HepG2 (cell line): ENCODE measurements around the gene TAS1R3. TPM values are rescaled to one million over a fixed set of nuclear protein-coding genes. Genes with fewer than 3 reads are reported as not detected.

Experiments used
- ATAC-seq: fragments of 200-7000 bp; cut with Tn5 transposase; 3 replicates; pipeline ENCODE4 v1.9.1; 2020; ENCODE audit warnings: mild to moderate bottlenecking, moderate library complexity
- BruUV-seq: library from RNA; stranded (reverse); fragments of 400-500 nt; replicated peaks from 2 replicates; lab custom pipeline; 2021; lab: Mats Ljungman, UMichigan
- CTCF ChIA-PET: fragments of 300-600 bp; formaldehyde crosslinking; extraction: SDS; loops from one replicate; lab custom pipeline; 2021; ENCODE audit warnings: low total read pairs, inconsistent platforms, low intra/inter-chr PET ratio; lab: Yijun Ruan, JAX
- POLR2A ChIA-PET: fragments of 350-600 bp; sonication (Branson Sonifier 250); formaldehyde crosslinking; loops from one replicate; lab custom pipeline; 2020; ENCODE audit warnings: antibody characterized with exemption, inconsistent platforms; lab: Yijun Ruan, JAX
- DNase-seq: peaks from one replicate; pipeline ENCODE4 v3.0.0-alpha.2; 2015; ENCODE audit warnings: low spot score
- FAIRE-seq: peaks from 3 replicates; lab custom pipeline; 2011; peaks lifted over from hg19 to GRCh38; lab: Jason Lieb, UNC
- H2AFZ ChIP-seq: one replicate; pipeline ENCODE4 v1.6.1; 2011; ENCODE audit warnings: low read length, inconsistent platforms
- H3K27ac ChIP-seq: fragments of 300-600 bp; 3 replicates; pipeline ENCODE4 v1.8.0; 2011; ENCODE audit warnings: mixed run types, mild to moderate bottlenecking, mixed read lengths, low read length, inconsistent platforms; ENCODE audit not compliant: insufficient read depth; ENCODE audit errors: extremely low read length
- H3K27me3 ChIP-seq, 2 experiments: fragments of 200-600 bp in 1 of 2; 2 replicates in 1 of 2; 3 replicates in 1 of 2; pipeline versions ENCODE4 v1.6.0 to v1.8.0; 2011; ENCODE audit warnings: low read length in 2 of 2, mild to moderate bottlenecking in 2 of 2, moderate library complexity in 2 of 2, inconsistent platforms in 1 of 2; ENCODE audit not compliant: insufficient read depth in 2 of 2, control insufficient read depth in 1 of 2
- H3K36me3 ChIP-seq, 2 experiments: fragments of 200-600 bp in 1 of 2; replicated peaks in 1 of 2; 2 replicates in 1 of 2; 3 replicates in 1 of 2; pipeline versions ENCODE4 v1.5.1 to v1.8.0; 2011; ENCODE audit warnings: low read length in 2 of 2, inconsistent platforms in 1 of 2; ENCODE audit not compliant: insufficient read depth in 2 of 2, control insufficient read depth in 1 of 2
- H3K4me1 ChIP-seq: 2 replicates; pipeline ENCODE4 v1.5.1; 2012; ENCODE audit warnings: low read length, inconsistent platforms; ENCODE audit not compliant: insufficient read depth
- H3K4me2 ChIP-seq: 2 replicates; pipeline ENCODE4 v1.6.0; 2011; ENCODE audit warnings: low read depth, low read length, inconsistent platforms
- H3K4me3 ChIP-seq, 3 experiments: fragments of 200-600 bp in 1 of 3; sonication (generic), shearing (Covaris generic) in 1 of 3; replicated peaks in 1 of 3; 2 replicates each; pipeline ENCODE4 v1.5.1; 2011 to 2016; ENCODE audit warnings: low read length in 3 of 3, inconsistent platforms in 2 of 3, low read depth in 2 of 3, mild to moderate bottlenecking in 2 of 3, control low read depth in 1 of 3, mixed read lengths in 1 of 3; ENCODE audit not compliant: insufficient read depth in 1 of 3
- H3K79me2 ChIP-seq: one replicate; pipeline ENCODE4 v1.6.1; 2011; ENCODE audit warnings: low read length, inconsistent platforms; ENCODE audit not compliant: insufficient read depth
- H3K9ac ChIP-seq: 2 replicates; pipeline ENCODE4 v1.6.0; 2011; ENCODE audit warnings: mild to moderate bottlenecking, low read depth, low read length, inconsistent platforms; ENCODE audit not compliant: insufficient read depth
- H3K9me3 ChIP-seq: 2 replicates; pipeline ENCODE4 v1.5.1; 2012; ENCODE audit warnings: mild to moderate bottlenecking, low read length
- H4K20me1 ChIP-seq: 2 replicates; pipeline ENCODE4 v1.6.0; 2011; ENCODE audit warnings: inconsistent platforms, mild to moderate bottlenecking, low read length, moderate library complexity; ENCODE audit not compliant: insufficient read depth
- AGO2 ChIP-seq: fragments of 200-400 bp; formaldehyde crosslinking; optimal IDR thresholded peaks from 2 replicates; pipeline ENCODE3; 2017; ENCODE audit warnings: mild to moderate bottlenecking, low read depth, low read length, moderate library complexity
- GZF1 ChIP-seq: sonication (generic); formaldehyde crosslinking; IDR thresholded peaks from 2 replicates; pipeline ENCODE4 v1.5.1; 2020; ENCODE audit warnings: mild to moderate bottlenecking, missing genetic modification reagents
- HCFC1 ChIP-seq: fragments of 150-350 bp; IDR thresholded peaks from 2 replicates; pipeline ENCODE4 v1.6.1; 2014; ENCODE audit warnings: low read depth, low read length
- MTA3 ChIP-seq: sonication (generic); formaldehyde crosslinking; IDR thresholded peaks from 2 replicates; pipeline ENCODE4 v1.4.0; 2020; ENCODE audit warnings: missing genetic modification reagents
- NFKB2 ChIP-seq: sonication (generic); formaldehyde crosslinking; IDR thresholded peaks from 2 replicates; pipeline ENCODE4 v1.4.0; 2020; ENCODE audit warnings: missing genetic modification reagents, borderline replicate concordance
- NR1H2 ChIP-seq: sonication (generic); formaldehyde crosslinking; IDR thresholded peaks from 2 replicates; pipeline ENCODE4 v1.8.1; 2022; ENCODE audit warnings: low read depth, missing genetic modification reagents, borderline replicate concordance
- PAF1 ChIP-seq: IDR thresholded peaks from 2 replicates; pipeline ENCODE4 v1.6.1; 2016; ENCODE audit warnings: missing genetic modification reagents, missing compliant biosample characterization
- RBFOX2 ChIP-seq: fragments of 200-400 bp; formaldehyde crosslinking; IDR thresholded peaks from 2 replicates; pipeline ENCODE4 v1.6.1; 2017; ENCODE audit warnings: low read depth, mild to moderate bottlenecking, low read length
- SAFB2 ChIP-seq: sonication (generic); formaldehyde crosslinking; IDR thresholded peaks from 2 replicates; pipeline ENCODE4 v1.5.1; 2020; ENCODE audit warnings: missing genetic modification reagents, low read depth, mild to moderate bottlenecking, borderline replicate concordance
- TCF7 ChIP-seq: sonication (generic); IDR thresholded peaks from 2 replicates; pipeline ENCODE4 v1.6.1; 2016; ENCODE audit warnings: antibody characterized with exemption, low read depth
- ZNF17 ChIP-seq: sonication (generic); formaldehyde crosslinking; IDR thresholded peaks from 2 replicates; pipeline ENCODE4 v1.5.0; 2020; ENCODE audit warnings: mild to moderate bottlenecking, missing genetic modification reagents
- ZNF333 ChIP-seq: sonication (generic); formaldehyde crosslinking; IDR thresholded peaks from 2 replicates; pipeline ENCODE4 v1.4.0; 2020; ENCODE audit warnings: mild to moderate bottlenecking, missing genetic modification reagents, borderline replicate concordance
- ZNF790 ChIP-seq: sonication (generic); formaldehyde crosslinking; IDR thresholded peaks from 2 replicates; pipeline ENCODE4 v1.8.0; 2022; ENCODE audit warnings: missing genetic modification reagents, mild to moderate bottlenecking, borderline replicate concordance
- WGBS: methylation state at CpG from one replicate; pipeline ENCODE4 v1.1.6; 2017; ENCODE audit warnings: low lambda C conversion rate; 5-methylcytosine and 5-hydroxymethylcytosine counted together
- in situ Hi-C: cut with HindIII; loops from 2 replicates; pipeline ENCODE4 v1.10.0; 2017; ENCODE audit warnings: low pct_unique_long_range_greater_than_20kb; ENCODE audit not compliant: extremely low pct_ligation_motif_present
- intact Hi-C: fragments of 100-400 bp; cut with micrococcal nuclease; formaldehyde crosslinking; loops from one replicate; pipeline ENCODE4 v1.10.0; 2022; ENCODE audit not compliant: unreplicated experiment
- polyA plus RNA-seq, 8 experiments: library from polyadenylated mRNA; depleted of rRNA in 3 of 8; stranded (reverse) in 7 of 8; unstranded in 1 of 8; fragments of >200 nt; fragmentation: Illumina TruSeq in 4 of 8; extraction: Trizol in 4 of 8; gene quantifications; 2 replicates each; pipeline versions ENCODE4 v1.2.1 to v1.2.3, GENCODE V29; 2011 to 2016; ENCODE audit warnings: low read depth in 4 of 8, missing spikeins in 1 of 8, mixed read lengths in 1 of 8; ENCODE audit not compliant: insufficient read depth in 1 of 8
- total RNA-seq, 5 experiments: library from RNA; depleted of rRNA; stranded (reverse); fragments of >200 nt; fragmentation: Illumina TruSeq; extraction: Trizol; gene quantifications; 2 replicates each; pipeline ENCODE4 v1.2.3, GENCODE V29; 2016; ENCODE audit warnings: low read depth in 1 of 5
- TF ChIP-seq, protein P1 (sequence below): sonication (generic); formaldehyde crosslinking; IDR thresholded peaks from 2 replicates; pipeline ENCODE4 v1.4.0; 2020; ENCODE audit warnings: missing genetic modification reagents, borderline replicate concordance
- TF ChIP-seq, protein P2 (sequence below): sonication (generic); formaldehyde crosslinking; IDR thresholded peaks from 2 replicates; pipeline ENCODE4 v1.8.1; 2023; ENCODE audit warnings: mild to moderate bottlenecking, missing genetic modification reagents
- TF ChIP-seq, protein P3 (sequence below): sonication (generic); formaldehyde crosslinking; IDR thresholded peaks from 2 replicates; pipeline ENCODE4 v1.5.0; 2020; ENCODE audit warnings: missing genetic modification reagents, mild to moderate bottlenecking, borderline replicate concordance
- TF ChIP-seq, protein P4 (sequence below): sonication (generic); formaldehyde crosslinking; IDR thresholded peaks from 2 replicates; pipeline ENCODE4 v1.4.0; 2020; ENCODE audit warnings: mild to moderate bottlenecking, missing genetic modification reagents

Gene TAS1R3
- total and polyA plus RNA-seq, 2 of the 13 experiments (the other 11 are each of a cell fraction or from before 2014, with no cell fraction given) = 0.13 to 0.15 TPM

DNA sequence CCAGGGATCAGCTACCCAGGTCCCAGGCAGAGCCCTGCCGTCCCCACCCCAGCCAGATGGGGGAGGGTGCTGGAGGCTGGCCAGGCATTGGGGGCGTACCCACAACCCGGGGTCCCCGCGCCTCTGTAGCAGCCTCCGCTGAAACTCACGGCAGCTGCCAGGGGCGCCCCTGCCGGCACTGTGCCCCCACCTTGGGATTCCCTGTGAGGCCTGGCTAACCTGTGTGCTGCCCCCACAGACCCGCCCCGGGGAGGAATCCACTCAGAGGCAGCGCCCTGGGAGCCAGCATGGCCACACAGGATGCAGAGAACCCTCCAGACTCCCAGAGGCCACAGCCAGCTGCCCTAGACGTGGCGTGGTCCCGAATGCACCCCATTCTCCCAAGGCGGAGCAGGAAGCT lies 14.3 kb downstream of the TAS1R3 start (continued):
- TF ChIP-seq ZNF17 (CRISPR knock-in tag) = no peak
- TF ChIP-seq RBFOX2 = 0 out of 2 replicates have a peak, but pooled peaks have one; percentile 6
- TF ChIP-seq ZNF333 (CRISPR knock-in tag) = no peak

DNA sequence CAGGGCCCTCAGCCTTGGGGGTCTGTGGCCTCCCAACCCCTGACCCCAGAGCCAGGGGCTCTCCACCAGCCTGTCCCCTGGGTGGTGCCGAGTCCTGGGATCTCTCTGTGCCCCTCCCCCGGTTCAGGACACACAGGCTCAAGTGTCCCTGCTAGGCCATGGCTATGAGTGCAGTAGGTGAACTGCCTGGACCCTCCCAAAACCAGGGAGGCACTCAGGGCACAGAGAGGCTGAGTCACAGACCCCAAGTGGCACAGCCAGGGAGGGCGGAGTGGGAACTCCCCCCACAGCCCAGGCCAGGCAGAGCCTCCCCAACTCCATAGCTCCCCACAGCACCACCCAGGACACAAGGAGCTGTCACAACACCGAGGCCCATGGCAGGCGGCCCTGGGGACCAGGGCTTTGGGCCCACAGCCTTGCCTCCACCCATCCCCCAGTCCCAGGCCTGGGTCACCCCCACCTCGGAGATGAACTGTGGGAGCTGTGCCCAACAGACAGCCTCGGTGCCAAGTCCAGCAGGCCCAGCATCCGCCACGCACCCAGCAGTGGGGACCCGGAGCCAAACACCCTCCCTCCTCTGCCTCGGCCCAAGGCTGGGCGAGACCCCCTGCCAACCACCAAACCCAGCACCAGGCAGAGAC lies 14.9 kb downstream of the TAS1R3 start:
- no peak overlapping the region for H2AFZ ChIP-seq
- FAIRE-seq = no peak
- peak overlapping the region; percentile 22; the same call in 1 of the 2 replicates for H3K9ac ChIP-seq
- H3K4me1 ChIP-seq = peaks cover 42% of the 10 kb centered on the region
- 82% methylated on average over 7 of the region's 12 CpGs for WGBS
- H3K4me3 ChIP-seq = peak overlapping the region in 1 of 3 experiments; percentile 89; a peak in 1 of 6 replicates
- H3K4me2 ChIP-seq = peak overlapping the region; percentile 91
- ChIA-PET POLR2A (interaction anchor here (0.9 to 1.4 kb wide), 3 partner anchors 11 to 30 kb away, joined by 4 to 5 read pairs (median 5); partner anchors contain the start of gene AURKAIP1), CTCF (interaction anchor here (2.5 kb wide), 1 partner anchor 26 kb away, joined by 11 read pairs; no protein-coding TSS in a partner anchor)
- peaks cover 48% of the 10 kb centered on the region for H3K79me2 ChIP-seq
- peaks cover 3 to 9% of the 10 kb centered on the region in 2 experiments for H3K36me3 ChIP-seq
- DNase-seq = no peak
- no peaks in the 10 kb centered on the region for H3K27me3 ChIP-seq
- BruUV-seq = no TSS peak
- peaks cover 29% of the 10 kb centered on the region; the same call in 1 of the 2 replicates for H4K20me1 ChIP-seq
- intact Hi-C loops = loop anchor here (2.0 kb wide), 1 partner anchor 21 kb away; the partner anchor contains the start of genes CPTP and INTS11
- H3K27ac ChIP-seq = no peak overlapping the region
- in situ Hi-C loops = no loop called here
- no peaks in the 10 kb centered on the region for H3K9me3 ChIP-seq
- no peak for ATAC-seq
- TF ChIP-seq ZNF790 (CRISPR knock-in tag) = no peak
- no peak for TF ChIP-seq GZF1
- TF ChIP-seq SAFB2 (CRISPR knock-in tag) = no peak
- no peak for TF ChIP-seq NFKB2 (CRISPR knock-in tag)
- no peak for TF ChIP-seq PAF1 (CRISPR knock-in tag)
- TF ChIP-seq, protein P1, sequence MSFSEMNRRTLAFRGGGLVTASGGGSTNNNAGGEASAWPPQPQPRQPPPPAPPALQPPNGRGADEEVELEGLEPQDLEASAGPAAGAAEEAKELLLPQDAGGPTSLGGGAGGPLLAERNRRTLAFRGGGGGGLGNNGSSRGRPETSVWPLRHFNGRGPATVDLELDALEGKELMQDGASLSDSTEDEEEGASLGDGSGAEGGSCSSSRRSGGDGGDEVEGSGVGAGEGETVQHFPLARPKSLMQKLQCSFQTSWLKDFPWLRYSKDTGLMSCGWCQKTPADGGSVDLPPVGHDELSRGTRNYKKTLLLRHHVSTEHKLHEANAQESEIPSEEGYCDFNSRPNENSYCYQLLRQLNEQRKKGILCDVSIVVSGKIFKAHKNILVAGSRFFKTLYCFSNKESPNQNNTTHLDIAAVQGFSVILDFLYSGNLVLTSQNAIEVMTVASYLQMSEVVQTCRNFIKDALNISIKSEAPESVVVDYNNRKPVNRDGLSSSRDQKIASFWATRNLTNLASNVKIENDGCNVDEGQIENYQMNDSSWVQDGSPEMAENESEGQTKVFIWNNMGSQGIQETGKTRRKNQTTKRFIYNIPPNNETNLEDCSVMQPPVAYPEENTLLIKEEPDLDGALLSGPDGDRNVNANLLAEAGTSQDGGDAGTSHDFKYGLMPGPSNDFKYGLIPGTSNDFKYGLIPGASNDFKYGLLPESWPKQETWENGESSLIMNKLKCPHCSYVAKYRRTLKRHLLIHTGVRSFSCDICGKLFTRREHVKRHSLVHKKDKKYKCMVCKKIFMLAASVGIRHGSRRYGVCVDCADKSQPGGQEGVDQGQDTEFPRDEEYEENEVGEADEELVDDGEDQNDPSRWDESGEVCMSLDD (CRISPR knock-in tag) = no peak
- TF ChIP-seq HCFC1 = no peak
- TF ChIP-seq NR1H2 (CRISPR knock-in tag) = 0 out of 2 replicates have a peak, but pooled peaks have one; percentile 33
- no peak for TF ChIP-seq TCF7
- TF ChIP-seq AGO2 = peak; percentile 10
- TF ChIP-seq, protein P2, sequence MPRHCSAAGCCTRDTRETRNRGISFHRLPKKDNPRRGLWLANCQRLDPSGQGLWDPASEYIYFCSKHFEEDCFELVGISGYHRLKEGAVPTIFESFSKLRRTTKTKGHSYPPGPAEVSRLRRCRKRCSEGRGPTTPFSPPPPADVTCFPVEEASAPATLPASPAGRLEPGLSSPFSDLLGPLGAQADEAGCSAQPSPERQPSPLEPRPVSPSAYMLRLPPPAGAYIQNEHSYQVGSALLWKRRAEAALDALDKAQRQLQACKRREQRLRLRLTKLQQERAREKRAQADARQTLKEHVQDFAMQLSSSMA (CRISPR knock-in tag) = no peak
- TF ChIP-seq, protein P3, sequence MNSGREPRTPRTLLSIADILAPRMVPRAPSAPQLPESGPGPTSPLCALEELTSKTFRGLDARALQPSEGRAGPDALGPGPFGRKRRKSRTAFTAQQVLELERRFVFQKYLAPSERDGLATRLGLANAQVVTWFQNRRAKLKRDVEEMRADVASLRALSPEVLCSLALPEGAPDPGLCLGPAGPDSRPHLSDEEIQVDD (CRISPR knock-in tag) = no peak
- no peak for TF ChIP-seq MTA3
- TF ChIP-seq, protein P4, sequence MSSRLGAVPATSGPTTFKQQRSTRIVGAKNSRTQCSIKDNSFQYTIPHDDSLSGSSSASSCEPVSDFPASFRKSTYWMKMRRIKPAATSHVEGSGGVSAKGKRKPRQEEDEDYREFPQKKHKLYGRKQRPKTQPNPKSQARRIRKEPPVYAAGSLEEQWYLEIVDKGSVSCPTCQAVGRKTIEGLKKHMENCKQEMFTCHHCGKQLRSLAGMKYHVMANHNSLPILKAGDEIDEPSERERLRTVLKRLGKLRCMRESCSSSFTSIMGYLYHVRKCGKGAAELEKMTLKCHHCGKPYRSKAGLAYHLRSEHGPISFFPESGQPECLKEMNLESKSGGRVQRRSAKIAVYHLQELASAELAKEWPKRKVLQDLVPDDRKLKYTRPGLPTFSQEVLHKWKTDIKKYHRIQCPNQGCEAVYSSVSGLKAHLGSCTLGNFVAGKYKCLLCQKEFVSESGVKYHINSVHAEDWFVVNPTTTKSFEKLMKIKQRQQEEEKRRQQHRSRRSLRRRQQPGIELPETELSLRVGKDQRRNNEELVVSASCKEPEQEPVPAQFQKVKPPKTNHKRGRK = no peak
